H1 (cell line): ENCODE results near the gene SCRG1. TPM values are rescaled to one million over a fixed set of nuclear protein-coding genes. Genes with fewer than 3 reads are reported as not detected.

Experiments
- CTCF ChIA-PET: fragments of 300-600 bp; sonication (Branson Sonifier 250); formaldehyde crosslinking; loops from one replicate; lab custom pipeline; 2021; ENCODE audit not compliant: partially characterized antibody; lab: Charles Lee
- POLR2A ChIA-PET: fragments of 300-600 bp; sonication (Branson Sonifier 250); formaldehyde crosslinking; loops from one replicate; lab custom pipeline; 2021; ENCODE audit warnings: inconsistent platforms; ENCODE audit not compliant: partially characterized antibody; lab: Charles Lee
- DNase-seq, 2 experiments: peaks; one replicate each; pipeline versions ENCODE4 v3.0.0 to v3.0.0-alpha.2; 2010 to 2022; ENCODE audit warnings: low spot score in 2 of 2, low read depth in 1 of 2, mixed read lengths in 1 of 2
- FAIRE-seq: peaks from 2 replicates; lab custom pipeline; 2011; peaks lifted over from hg19 to GRCh38; lab: Jason Lieb, UNC
- H2AFZ ChIP-seq: 2 replicates; pipeline ENCODE4 v1.8.1; 2012; ENCODE audit warnings: low read length, inconsistent platforms
- H2AK5ac ChIP-seq: 2 replicates; pipeline ENCODE4 v1.6.1; 2013; ENCODE audit warnings: low read depth, low read length
- H2BK120ac ChIP-seq: replicated peaks from 2 replicates; pipeline ENCODE3; 2013; ENCODE audit warnings: low read depth, low read length, inconsistent platforms
- H2BK12ac ChIP-seq: 2 replicates; pipeline ENCODE4 v1.6.1; 2013; ENCODE audit warnings: low read depth, low read length
- H2BK15ac ChIP-seq: 2 replicates; pipeline ENCODE4 v1.6.1; 2013; ENCODE audit warnings: low read length
- H2BK20ac ChIP-seq: 2 replicates; pipeline ENCODE4 v1.6.1; 2013; ENCODE audit warnings: low read length
- H2BK5ac ChIP-seq: 2 replicates; pipeline ENCODE4 v1.6.1; 2013; ENCODE audit warnings: low read depth, low read length
- H3K14ac ChIP-seq: 2 replicates; pipeline ENCODE4 v1.6.1; 2013; ENCODE audit warnings: inconsistent platforms; ENCODE audit not compliant: insufficient read length
- H3K18ac ChIP-seq: 2 replicates; pipeline ENCODE4 v1.6.1; 2013; ENCODE audit warnings: low read length; ENCODE audit errors: extremely low read depth
- H3K23ac ChIP-seq: 2 replicates; pipeline ENCODE4 v1.6.1; 2013; ENCODE audit warnings: inconsistent platforms; ENCODE audit not compliant: insufficient read length
- H3K23me2 ChIP-seq: 2 replicates; pipeline ENCODE4 v1.6.1; 2013; ENCODE audit warnings: low read depth, low read length
- H3K27ac ChIP-seq: 2 replicates; pipeline ENCODE4 v1.6.1; 2011; ENCODE audit warnings: low read depth, low read length, inconsistent platforms
- H3K27me3 ChIP-seq, 4 experiments: replicated peaks in 1 of 4; 1 replicate in 1 of 4; 2 replicates in 3 of 4; pipeline versions ENCODE4 v1.6.1 to v1.8.1; 2011 to 2013; ENCODE audit warnings: low read length in 3 of 4, mild to moderate bottlenecking in 3 of 4, inconsistent platforms in 2 of 4, mixed read lengths in 2 of 4, moderate library complexity in 1 of 4; ENCODE audit not compliant: control insufficient read depth in 3 of 4, insufficient read depth in 3 of 4; ENCODE audit errors: extremely low read depth in 1 of 4
- H3K36me3 ChIP-seq, 4 experiments: 2 replicates each; pipeline versions ENCODE4 v1.6.1 to v1.8.1; 2011 to 2013; ENCODE audit warnings: mild to moderate bottlenecking in 4 of 4, low read length in 3 of 4, moderate library complexity in 2 of 4, control low read depth in 1 of 4, inconsistent platforms in 1 of 4; ENCODE audit not compliant: insufficient read depth in 4 of 4, control insufficient read depth in 2 of 4
- H3K4ac ChIP-seq: replicated peaks from 2 replicates; pipeline ENCODE3; 2013; ENCODE audit warnings: low read length, low read depth, mixed read lengths, inconsistent platforms; ENCODE audit not compliant: insufficient read length
- H3K4me1 ChIP-seq, 4 experiments: replicated peaks in 1 of 4; 1 replicate in 1 of 4; 2 replicates in 3 of 4; pipeline versions ENCODE4 v1.6.1 to v1.8.1; 2011 to 2013; ENCODE audit warnings: low read length in 3 of 4, inconsistent platforms in 2 of 4, mixed read lengths in 1 of 4; ENCODE audit not compliant: insufficient read depth in 4 of 4, control insufficient read depth in 3 of 4
- H3K4me2 ChIP-seq, 2 experiments: 2 replicates each; pipeline versions ENCODE4 v1.6.1 to v1.8.1; 2011 to 2013; ENCODE audit warnings: low read depth in 2 of 2, low read length in 2 of 2, control low read depth in 1 of 2, inconsistent platforms in 1 of 2, mild to moderate bottlenecking in 1 of 2; ENCODE audit not compliant: insufficient read depth in 1 of 2
- H3K4me3 ChIP-seq, 4 experiments: fragments of 200-600, 300-600 bp in 1 of 4; sonication (generic), shearing (Covaris generic), sonication (Bioruptor Twin) in 1 of 4; 2 replicates each; pipeline versions ENCODE4 v1.5.1 to v1.8.1; 2011 to 2016; ENCODE audit warnings: low read length in 4 of 4, low read depth in 3 of 4, control low read depth in 2 of 4, inconsistent platforms in 2 of 4, mild to moderate bottlenecking in 2 of 4, mixed read lengths in 1 of 4, moderate library complexity in 1 of 4; ENCODE audit not compliant: insufficient read depth in 2 of 4; ENCODE audit errors: extremely low read depth in 1 of 4
- H3K56ac ChIP-seq: replicated peaks from 2 replicates; pipeline ENCODE3; 2013; ENCODE audit warnings: low read depth, mild to moderate bottlenecking, mixed read lengths, low read length, inconsistent platforms; ENCODE audit not compliant: insufficient read length
- H3K79me1 ChIP-seq: 2 replicates; pipeline ENCODE4 v1.6.1; 2013; ENCODE audit warnings: low read depth, low read length, control low read depth
- H3K79me2 ChIP-seq, 2 experiments: 2 replicates each; pipeline versions ENCODE4 v1.6.1 to v1.8.1; 2012 to 2013; ENCODE audit warnings: low read length in 2 of 2, mild to moderate bottlenecking in 2 of 2, inconsistent platforms in 1 of 2; ENCODE audit not compliant: insufficient read depth in 2 of 2, control insufficient read depth in 1 of 2
- H3K9ac ChIP-seq, 4 experiments: replicated peaks in 1 of 4; 1 replicate in 1 of 4; 2 replicates in 3 of 4; pipeline versions ENCODE4 v1.6.1 to v1.8.1; 2011 to 2013; ENCODE audit warnings: low read depth in 3 of 4, low read length in 3 of 4, control low read depth in 2 of 4, mild to moderate bottlenecking in 2 of 4, moderate library complexity in 2 of 4, inconsistent platforms in 1 of 4; ENCODE audit errors: extremely low read depth in 1 of 4
- H3K9me3 ChIP-seq, 2 experiments: 2 replicates each; pipeline versions ENCODE4 v1.6.1 to v1.8.1; 2012 to 2013; ENCODE audit warnings: mild to moderate bottlenecking in 2 of 2, moderate library complexity in 2 of 2, control low read depth in 1 of 2, inconsistent platforms in 1 of 2, low read depth in 1 of 2, low read length in 1 of 2, mixed read lengths in 1 of 2; ENCODE audit not compliant: insufficient read depth in 2 of 2
- H4K20me1 ChIP-seq, 2 experiments: replicated peaks in 1 of 2; 2 replicates each; pipeline versions ENCODE3 to v1.8.1; 2011 to 2013; ENCODE audit warnings: inconsistent platforms in 2 of 2, low read length in 2 of 2, mild to moderate bottlenecking in 1 of 2; ENCODE audit not compliant: insufficient read depth in 2 of 2, control insufficient read depth in 1 of 2
- H4K5ac ChIP-seq: 2 replicates; pipeline ENCODE4 v1.6.1; 2013; ENCODE audit warnings: low read length, low read depth, mixed read lengths, inconsistent platforms; ENCODE audit not compliant: insufficient read length
- H4K8ac ChIP-seq: 2 replicates; pipeline ENCODE4 v1.8.0; 2013; ENCODE audit warnings: mild to moderate bottlenecking, moderate library complexity, low read length, inconsistent platforms; ENCODE audit not compliant: insufficient read depth; ENCODE audit errors: extremely low read depth
- H4K91ac ChIP-seq: replicated peaks from 2 replicates; pipeline ENCODE3; 2013; ENCODE audit warnings: low read length, mixed read lengths, inconsistent platforms; ENCODE audit not compliant: insufficient read length
- GABPA ChIP-seq: IDR thresholded peaks from 2 replicates; pipeline ENCODE4 v1.6.1; 2011; ENCODE audit warnings: mild to moderate bottlenecking, low read length, moderate library complexity, borderline replicate concordance; ENCODE audit not compliant: insufficient read depth
- HDAC6 ChIP-seq: IDR thresholded peaks from one replicate; pipeline ENCODE4 v1.7.1; 2012; ENCODE audit warnings: low read depth, mild to moderate bottlenecking, inconsistent platforms, low read length, moderate library complexity
- SP1 ChIP-seq: IDR thresholded peaks from 2 replicates; pipeline ENCODE4 v1.6.1; 2011; ENCODE audit warnings: low read depth, low read length
- WGBS, 2 experiments: shearing (Covaris generic) in 1 of 2; methylation state at CpG; one replicate each; pipeline versions ENCODE4 v1.1.6 to v1.1.7; 2013 to 2015; ENCODE audit warnings: low lambda C conversion rate in 2 of 2, mixed read lengths in 2 of 2, inconsistent platforms in 1 of 2, low coverage in 1 of 2, missing lambda C conversion rate in 1 of 2; ENCODE audit not compliant: insufficient replicate concordance in 2 of 2, insufficient coverage in 1 of 2, insufficient read length in 1 of 2; ENCODE audit errors: extremely low coverage in 1 of 2, missing lambda C conversion rate in 1 of 2; 5-methylcytosine and 5-hydroxymethylcytosine counted together
- polyA plus RNA-seq, 7 experiments: library from polyadenylated mRNA; depleted of rRNA in 3 of 7; stranded (reverse) in 5 of 7; unstranded in 2 of 7; fragments of >200 nt in 5 of 7; fragments of 200-250 nt in 2 of 7; gene quantifications; 1 replicate in 5 of 7; 2 replicates in 1 of 7; 4 replicates in 1 of 7; pipeline versions ENCODE4 v1.2.1 to v1.2.3, GENCODE V29; 2011 to 2013; ENCODE audit warnings: missing spikeins in 2 of 7, mixed read lengths in 2 of 7
- total RNA-seq: library from RNA; stranded (reverse); fragmentation: NEBNext Ultra II Directional; extraction: Animal tissue kit (Norgen Biotek cat#: 25700); gene quantifications from 2 replicates; pipeline ENCODE4 v1.2.1, GENCODE V29; 2021

The SCRG1 gene
- total and polyA plus RNA-seq, 2 of the 8 experiments (the other 6 are each of a cell fraction or from before 2014, with no cell fraction given): not detected

GRCh38 chr4:173391701-173392100, 7.2 kb downstream of the SCRG1 start:
- H3K79me1 ChIP-seq: no peaks in the 10 kb centered on the region
- no peak overlapping the region for H2BK15ac ChIP-seq
- H4K5ac ChIP-seq: no peak overlapping the region
- H3K56ac ChIP-seq: no peak overlapping the region
- H3K9ac ChIP-seq: no peak overlapping the region
- H4K91ac ChIP-seq: no peak overlapping the region
- no peak overlapping the region for H2BK20ac ChIP-seq
- no peaks in the 10 kb centered on the region; a peak in 1 of 8 replicates for H3K36me3 ChIP-seq
- no peak overlapping the region for H2AFZ ChIP-seq
- H3K23me2 ChIP-seq: no peaks in the 10 kb centered on the region
- H2AK5ac ChIP-seq: no peak overlapping the region
- no peaks in the 10 kb centered on the region for H3K4me1 ChIP-seq
- H3K79me2 ChIP-seq: no peaks in the 10 kb centered on the region
- POLR2A ChIA-PET: no interaction called here
- H3K4ac ChIP-seq: no peak overlapping the region
- H4K20me1 ChIP-seq: no peaks in the 10 kb centered on the region
- no peak overlapping the region for H4K8ac ChIP-seq
- DNase-seq (no peak), FAIRE-seq (no peak)
- no peak overlapping the region for H3K4me2 ChIP-seq
- CTCF ChIA-PET: no interaction called here
- H3K23ac ChIP-seq: no peak overlapping the region
- 88% methylated on average over 1 of the region's 1 CpG; no CpG with 5 or more reads in 1 of the 2 experiments for WGBS, 2 experiments
- no peak overlapping the region for H2BK120ac ChIP-seq
- no peak overlapping the region for H3K4me3 ChIP-seq
- no peak overlapping the region for H2BK12ac ChIP-seq
- no peak overlapping the region for H3K18ac ChIP-seq
- H3K14ac ChIP-seq: no peak overlapping the region
- H3K27ac ChIP-seq: no peak overlapping the region
- no peak overlapping the region for H2BK5ac ChIP-seq
- no peaks in the 10 kb centered on the region for H3K9me3 ChIP-seq
- no peaks in the 10 kb centered on the region for H3K27me3 ChIP-seq
- no peak for TF ChIP-seq SP1
- no peak for TF ChIP-seq HDAC6
- no peak for TF ChIP-seq GABPA
- TF ChIP-seq, all 59 proteins: peak for 0
